SK-N-MC (cell line): ENCODE measurements around the gene IFT27.

Experiments used
- DNase-seq: peaks from one replicate; pipeline ENCODE4 v3.0.0-alpha.2; 2011; ENCODE audit warnings: low read depth, low spot score
- H3K27ac ChIP-seq: fragments of 200-600 bp; sonication (generic); 2 replicates; pipeline ENCODE4 v1.5.1; 2016; ENCODE audit warnings: mixed run types
- H3K36me3 ChIP-seq: fragments of 200-600 bp; sonication (generic); 2 replicates; pipeline ENCODE4 v1.6.1; 2017; ENCODE audit warnings: antibody characterized with exemption, low read length, mixed read lengths; ENCODE audit not compliant: insufficient read depth
- H3K4me3 ChIP-seq: fragments of 200-600 bp; sonication (generic); 2 replicates; pipeline ENCODE4 v1.5.1; 2016
- H3K9ac ChIP-seq: fragments of 200-600 bp; sonication (generic); 2 replicates; pipeline ENCODE4 v1.8.0; 2017; ENCODE audit warnings: mixed run types, mixed read lengths; ENCODE audit not compliant: insufficient read length
- H3K9me3 ChIP-seq: fragments of 200-600 bp; sonication (generic); 2 replicates; pipeline ENCODE4 v1.6.1; 2017; ENCODE audit warnings: low read depth, mild to moderate bottlenecking, antibody characterized with exemption, low read length, moderate library complexity, mixed read lengths
- EZH2 ChIP-seq: fragments of 200-600 bp; sonication (generic); IDR thresholded peaks from one replicate; pipeline ENCODE4 v1.6.1; 2017; ENCODE audit warnings: antibody characterized with exemption
- FOXP2 ChIP-seq: optimal IDR thresholded peaks from 2 replicates; pipeline ENCODE3; 2011; ENCODE audit warnings: mild to moderate bottlenecking, moderate library complexity; ENCODE audit not compliant: insufficient read depth; ENCODE audit errors: extremely low read length, control extremely low read depth
- POLR2AphosphoS5 ChIP-seq: IDR thresholded peaks from 2 replicates; pipeline ENCODE4 v1.6.1; 2012; ENCODE audit warnings: mild to moderate bottlenecking, low read depth, low read length, borderline replicate concordance

IFT27 gene

DNA sequence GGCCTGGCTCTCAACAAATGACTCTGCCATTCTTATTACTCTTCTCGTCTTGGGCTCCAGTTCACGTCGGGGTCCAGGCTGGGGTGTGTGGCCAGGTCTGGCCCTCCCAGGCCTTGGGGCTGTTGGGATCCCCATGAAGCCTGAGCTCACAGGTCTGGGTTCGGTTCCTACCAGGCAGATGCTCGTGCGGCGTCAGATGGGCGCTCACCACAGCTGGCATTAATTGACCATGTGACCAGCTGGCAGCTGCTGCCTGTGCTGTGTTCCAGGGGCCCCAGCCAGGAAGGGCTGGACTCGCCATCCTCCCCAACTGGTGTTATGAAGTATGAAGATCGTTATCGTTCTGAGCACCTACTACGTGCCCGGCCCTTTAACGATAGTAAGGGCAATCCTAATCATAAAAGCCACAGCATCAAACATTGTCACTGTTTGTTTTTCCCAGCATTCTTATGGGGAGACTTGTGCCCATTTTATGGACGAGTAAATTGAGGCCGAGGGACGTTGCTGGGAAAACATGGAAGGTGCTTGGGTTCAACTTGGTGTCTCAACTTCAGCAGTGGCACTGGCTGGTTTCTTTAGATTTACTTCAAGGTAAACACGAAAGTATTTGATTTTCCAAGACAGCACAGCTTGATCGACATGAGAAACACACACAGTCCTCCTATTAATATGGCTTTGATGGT, 45.6 kb downstream of the IFT27 start:
- Histone ChIP-seq H3K9me3 (no peaks in the 10 kb centered on the region), H3K36me3 (no peaks in the 10 kb centered on the region), H3K9ac (no peak overlapping the region), H3K27ac (no peak overlapping the region), H3K4me3 (no peak overlapping the region)
- TF ChIP-seq POLR2AphosphoS5 = no peak
- TF ChIP-seq EZH2 = no peak
- DNase-seq = no peak

DNA sequence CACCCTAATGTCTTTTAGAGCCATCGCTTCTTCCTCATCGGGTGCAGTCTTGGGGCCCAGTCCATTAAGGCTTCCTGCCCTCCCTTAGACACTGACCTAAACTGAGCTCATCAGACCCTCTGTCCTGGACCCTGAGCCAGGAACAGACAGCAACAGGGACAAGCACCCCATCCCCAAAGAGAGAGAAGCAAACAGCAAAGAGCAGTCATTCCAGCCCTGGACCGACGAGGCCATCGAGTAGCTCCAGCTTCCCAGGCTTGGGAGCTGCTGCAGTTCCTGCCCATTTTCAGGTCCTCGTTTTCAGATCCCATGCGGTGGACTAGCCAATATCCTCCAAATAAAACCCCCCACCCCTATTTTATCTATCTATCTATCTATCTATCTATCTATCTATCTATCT, 46.6 kb downstream of the IFT27 start:
- TF ChIP-seq FOXP2 (no peak), POLR2AphosphoS5 (no peak), EZH2 (no peak)
- no peak overlapping the region for H3K27ac ChIP-seq
- no peak overlapping the region for H3K4me3 ChIP-seq
- H3K36me3 ChIP-seq = no peaks in the 10 kb centered on the region
- H3K9me3 ChIP-seq = no peaks in the 10 kb centered on the region
- DNase-seq = no peak
- no peak overlapping the region for H3K9ac ChIP-seq

DNA sequence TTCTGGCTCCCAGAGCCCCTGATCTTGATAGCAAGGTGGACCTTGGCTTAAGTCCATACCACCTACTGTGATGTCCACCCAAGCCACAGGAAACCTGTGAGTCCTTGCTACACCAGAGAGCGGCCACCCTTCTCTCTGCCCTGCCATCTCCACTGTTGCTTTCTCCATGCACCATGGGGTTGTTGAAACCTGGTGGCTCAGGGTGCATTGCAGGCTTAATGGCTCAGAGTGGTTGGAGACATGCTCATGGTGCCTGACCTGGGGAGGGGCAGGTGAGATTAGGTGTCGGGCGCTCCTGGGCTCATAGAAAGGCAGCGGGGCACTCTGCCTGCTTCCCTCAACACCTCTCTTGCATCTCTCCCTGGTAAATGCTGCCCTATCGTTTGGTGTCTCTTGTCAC, 47.4 kb downstream of the IFT27 start:
- TF ChIP-seq FOXP2 (no peak), EZH2 (no peak), POLR2AphosphoS5 (no peak)
- Histone ChIP-seq H3K9ac (no peak overlapping the region), H3K4me3 (no peak overlapping the region), H3K9me3 (no peaks in the 10 kb centered on the region), H3K36me3 (no peaks in the 10 kb centered on the region), H3K27ac (no peak overlapping the region)
- DNase-seq = no peak

DNA sequence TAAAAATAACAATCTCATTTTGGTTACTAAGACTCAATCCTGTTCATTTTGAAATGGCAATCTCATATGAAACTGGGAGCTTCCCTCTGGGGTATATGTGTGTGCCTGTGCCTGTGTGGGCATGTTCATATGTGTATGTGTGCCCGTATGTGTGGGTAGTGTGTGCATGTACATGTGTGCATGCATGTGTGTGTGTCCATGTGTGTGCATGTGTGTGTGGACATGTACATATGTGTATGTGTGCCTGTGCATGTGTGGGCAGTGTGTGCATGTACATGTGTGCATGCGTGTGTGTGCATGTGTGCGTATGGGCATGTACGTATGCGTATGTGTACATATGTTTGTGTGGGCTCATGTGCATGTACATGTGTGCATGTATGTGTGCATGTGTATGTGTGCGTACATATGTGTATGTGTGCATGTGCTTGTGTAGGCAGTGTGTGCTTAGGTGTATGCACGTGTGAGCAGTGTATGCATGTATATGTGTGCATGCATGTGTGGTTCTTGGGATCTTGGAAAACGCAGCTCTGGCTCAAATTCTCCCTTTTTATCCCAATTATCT, 47.9 kb downstream of the IFT27 start:
- DNase-seq = no peak
- no peak for TF ChIP-seq POLR2AphosphoS5
- no peak for TF ChIP-seq FOXP2
- no peak for TF ChIP-seq EZH2
- H3K36me3 ChIP-seq = no peaks in the 10 kb centered on the region

DNA sequence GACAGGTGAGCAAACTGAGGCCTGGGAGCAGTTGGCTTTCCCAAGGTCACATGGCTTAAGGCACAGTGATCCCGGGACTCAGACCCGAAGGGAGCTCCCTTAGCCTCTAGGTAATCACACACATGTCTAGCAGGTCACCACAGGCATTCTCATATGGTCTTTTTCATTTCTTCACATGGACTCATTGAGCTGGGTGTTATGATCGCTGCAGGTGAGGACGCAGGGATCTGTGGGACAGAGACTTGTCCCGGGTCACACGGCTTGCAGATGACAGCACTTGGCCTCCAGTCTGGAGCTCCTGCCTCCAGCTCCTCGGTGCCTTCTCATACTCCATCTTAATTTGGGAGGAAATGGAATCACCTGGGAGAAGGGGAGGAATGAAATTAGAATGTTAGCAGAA, 48.8 kb downstream of the IFT27 start:
- Histone ChIP-seq H3K9ac (no peak overlapping the region), H3K9me3 (no peaks in the 10 kb centered on the region), H3K36me3 (no peaks in the 10 kb centered on the region), H3K4me3 (no peak overlapping the region), H3K27ac (no peak overlapping the region)
- DNase-seq = no peak
- no peak for TF ChIP-seq EZH2
- TF ChIP-seq POLR2AphosphoS5 = no peak
- TF ChIP-seq FOXP2 = no peak

More for the DNA sequence above, 47.9 kb downstream of the IFT27 start:
- Histone ChIP-seq H3K27ac (no peak overlapping the region), H3K9ac (no peak overlapping the region), H3K4me3 (no peak overlapping the region), H3K9me3 (no peaks in the 10 kb centered on the region)

DNA sequence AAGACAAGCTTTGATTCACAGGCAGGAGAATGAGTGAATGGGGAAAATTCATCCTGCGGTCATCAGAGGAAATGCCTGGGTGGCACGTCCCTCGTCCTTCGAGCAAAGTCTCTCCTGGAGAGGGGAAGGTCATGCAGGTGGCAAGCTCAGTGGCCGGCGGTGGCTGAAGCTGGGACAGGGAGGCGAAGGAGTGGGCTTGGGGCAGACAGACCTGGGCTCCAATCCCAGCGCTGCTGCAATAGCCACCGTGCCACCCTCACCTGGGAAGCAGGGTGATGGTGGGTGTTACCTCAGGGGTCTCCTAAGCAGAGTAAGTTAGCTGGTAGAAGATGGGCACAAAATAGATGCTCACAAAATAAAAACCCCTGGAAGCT, 49.9 kb downstream of the IFT27 start:
- no peak for TF ChIP-seq FOXP2
- no peak for TF ChIP-seq POLR2AphosphoS5
- TF ChIP-seq EZH2 = no peak
- H3K9ac ChIP-seq = no peak overlapping the region
- H3K9me3 ChIP-seq = no peaks in the 10 kb centered on the region
- H3K4me3 ChIP-seq = no peak overlapping the region
- H3K36me3 ChIP-seq = no peaks in the 10 kb centered on the region
- H3K27ac ChIP-seq = no peak overlapping the region
- no peak for DNase-seq

DNA sequence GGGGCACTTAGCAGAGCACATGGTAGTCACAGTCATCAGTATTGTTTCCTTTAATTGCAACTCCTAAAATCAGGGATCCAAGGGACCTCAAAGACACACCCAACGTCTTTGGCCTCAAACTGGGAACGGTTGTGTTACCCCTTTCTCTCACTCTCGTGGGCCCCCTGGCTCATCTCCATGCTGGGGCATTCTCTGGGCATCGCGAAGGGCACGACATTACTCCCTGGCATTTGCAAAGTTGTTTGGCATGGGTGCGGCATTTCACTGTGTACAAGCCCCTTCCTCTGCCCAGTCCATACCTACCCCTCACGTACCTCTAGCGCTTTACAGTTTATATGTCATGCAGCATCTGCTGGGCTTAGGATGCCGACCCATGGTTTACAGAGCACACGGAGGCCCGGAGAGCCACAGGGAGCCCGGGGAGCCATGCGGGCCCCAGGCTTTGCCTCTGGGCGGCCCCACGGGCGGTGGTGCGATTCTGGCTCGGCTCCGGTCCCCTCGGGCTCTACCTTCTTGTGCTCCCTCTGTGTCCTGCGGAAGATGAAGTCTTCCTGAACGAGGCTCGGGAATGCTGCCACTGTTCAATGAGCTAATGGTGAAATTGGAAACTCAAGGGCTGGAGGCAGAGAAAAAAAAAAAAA, 50.4 kb downstream of the IFT27 start:
- no peaks in the 10 kb centered on the region for H3K9me3 ChIP-seq
- H3K4me3 ChIP-seq = no peak overlapping the region
- no peak for TF ChIP-seq EZH2
- TF ChIP-seq POLR2AphosphoS5 = no peak
- TF ChIP-seq FOXP2 = no peak
- H3K9ac ChIP-seq = no peak overlapping the region
- no peaks in the 10 kb centered on the region for H3K36me3 ChIP-seq
- no peak overlapping the region for H3K27ac ChIP-seq
- DNase-seq = no peak

DNA sequence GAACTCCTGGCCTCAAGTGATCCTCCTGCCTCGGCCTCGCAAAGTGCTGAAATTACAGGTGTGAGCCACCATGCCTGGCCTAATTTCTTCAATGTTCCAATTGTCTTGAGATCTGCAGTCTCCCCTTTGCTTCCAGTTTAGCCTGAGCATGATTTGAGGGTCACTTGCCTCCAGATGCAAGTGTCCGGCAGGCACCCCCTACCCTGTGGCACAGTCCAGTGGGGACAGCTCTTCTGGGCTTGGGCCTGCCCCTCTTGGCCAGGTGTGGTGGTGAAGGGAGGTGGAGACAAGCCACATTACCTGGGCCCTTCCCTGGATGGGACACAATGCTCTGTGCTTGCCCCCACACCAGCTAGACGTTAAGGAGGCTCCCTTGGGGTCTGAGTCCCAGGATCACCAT, 51.1 kb downstream of the IFT27 start:
- no peak overlapping the region for H3K27ac ChIP-seq
- no peak for TF ChIP-seq POLR2AphosphoS5
- TF ChIP-seq EZH2 = no peak
- no peak for TF ChIP-seq FOXP2
- DNase-seq = no peak

More for the DNA sequence above, 51.1 kb downstream of the IFT27 start:
- no peaks in the 10 kb centered on the region for H3K9me3 ChIP-seq
- H3K36me3 ChIP-seq = no peaks in the 10 kb centered on the region
- no peak overlapping the region for H3K4me3 ChIP-seq
- no peak overlapping the region for H3K9ac ChIP-seq
